ENCODE data around the gene MMP28. TPM values are rescaled to one million over a fixed set of nuclear protein-coding genes. Genes with fewer than 3 reads are reported as not detected.
"Not testable (repeated sequence)": the region's sequence is repeated elsewhere in the genome, so short reads cannot be mapped to it uniquely, and the experiment has no call there.

MMP28 gene
- polyA plus RNA-seq, 5 donors, result 7.6 to 10.5 (median 8.8) TPM

DNA sequence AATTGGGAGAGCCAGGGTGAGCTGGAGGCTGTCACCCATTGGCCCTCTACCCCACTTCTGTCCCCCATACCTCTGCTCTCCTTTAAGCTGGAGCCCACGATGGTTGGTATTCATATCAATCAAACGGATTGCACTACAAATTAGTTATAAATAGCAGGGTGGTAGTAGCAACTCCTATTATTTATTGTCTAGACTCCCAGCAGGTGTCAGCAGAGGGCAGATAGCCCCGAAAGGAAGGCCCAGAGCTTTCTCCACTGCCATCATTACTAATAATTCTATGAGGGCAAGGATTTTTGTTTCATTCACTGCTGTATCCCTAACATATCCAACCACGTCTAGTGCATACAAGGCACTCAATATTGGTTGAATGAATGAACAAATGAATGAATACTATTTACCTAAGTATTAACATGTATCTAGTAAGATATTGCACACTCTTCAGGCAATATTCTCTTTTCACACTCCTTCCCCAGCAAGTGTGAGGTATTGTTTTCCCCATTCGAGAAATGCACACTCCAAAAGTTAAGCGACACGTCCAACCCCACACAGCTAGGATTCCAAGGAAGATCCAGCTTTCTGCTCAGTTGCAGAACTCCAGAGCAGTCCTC is 28.4 kb downstream of the MMP28 start:
- DNase-seq, result no peak

DNA sequence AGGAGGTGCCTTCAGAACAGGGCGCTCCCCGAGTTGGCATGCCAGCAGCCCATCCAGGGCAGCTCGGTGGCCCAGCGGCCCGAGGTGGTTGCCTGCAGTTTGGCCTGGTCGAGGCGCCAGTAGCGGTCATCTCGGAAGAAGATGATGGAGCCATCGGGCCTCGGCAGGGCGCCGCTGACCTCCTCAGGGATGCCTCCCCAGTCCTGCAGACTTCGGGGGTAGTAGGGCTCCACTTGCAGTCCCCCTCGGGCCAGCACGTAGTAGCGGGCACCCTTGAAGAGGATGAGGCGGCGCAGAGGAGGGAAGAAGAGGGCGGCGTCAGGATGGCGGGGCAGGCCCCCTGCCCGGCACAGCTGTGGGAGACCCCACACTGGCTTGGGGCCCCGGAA is 29.0 kb downstream of the MMP28 start:
- DNase-seq, result no peak

DNA sequence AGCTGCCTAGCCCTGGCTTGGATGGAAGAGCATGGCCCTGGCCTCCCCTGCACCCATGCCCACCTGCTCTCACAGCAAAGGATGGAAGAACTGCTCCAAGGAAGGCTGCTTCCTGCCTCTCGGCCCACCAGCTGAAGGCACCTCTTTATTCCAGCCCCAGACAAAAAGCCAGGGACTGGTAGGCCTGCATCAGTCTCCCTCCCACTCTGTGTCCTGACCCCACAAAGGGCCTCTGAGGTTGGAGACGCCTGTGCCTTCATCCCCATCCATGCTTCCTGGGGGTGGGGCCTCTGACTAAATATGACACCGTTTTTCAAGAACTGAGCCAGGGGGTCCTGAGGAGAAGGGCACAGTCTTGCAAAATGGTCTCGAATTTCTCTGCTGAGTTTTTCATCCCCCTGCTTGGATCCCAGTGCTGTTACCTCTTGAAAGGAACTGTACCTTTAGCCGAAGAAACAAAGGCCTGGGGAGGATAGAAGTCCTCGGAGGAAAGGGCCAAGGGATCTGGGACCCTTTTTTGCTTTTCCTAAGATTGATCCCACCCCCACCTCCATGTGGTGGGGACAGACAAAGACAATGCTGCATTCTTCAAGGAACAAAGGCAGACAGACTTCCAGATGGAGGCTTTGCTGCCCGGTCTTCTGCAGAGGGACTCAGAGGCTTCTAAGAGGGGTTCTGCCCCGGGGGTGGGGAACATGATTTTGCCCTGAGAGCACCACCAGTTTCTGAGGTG is 29.5 kb downstream of the MMP28 start:
- DNase-seq, result no peak

DNA sequence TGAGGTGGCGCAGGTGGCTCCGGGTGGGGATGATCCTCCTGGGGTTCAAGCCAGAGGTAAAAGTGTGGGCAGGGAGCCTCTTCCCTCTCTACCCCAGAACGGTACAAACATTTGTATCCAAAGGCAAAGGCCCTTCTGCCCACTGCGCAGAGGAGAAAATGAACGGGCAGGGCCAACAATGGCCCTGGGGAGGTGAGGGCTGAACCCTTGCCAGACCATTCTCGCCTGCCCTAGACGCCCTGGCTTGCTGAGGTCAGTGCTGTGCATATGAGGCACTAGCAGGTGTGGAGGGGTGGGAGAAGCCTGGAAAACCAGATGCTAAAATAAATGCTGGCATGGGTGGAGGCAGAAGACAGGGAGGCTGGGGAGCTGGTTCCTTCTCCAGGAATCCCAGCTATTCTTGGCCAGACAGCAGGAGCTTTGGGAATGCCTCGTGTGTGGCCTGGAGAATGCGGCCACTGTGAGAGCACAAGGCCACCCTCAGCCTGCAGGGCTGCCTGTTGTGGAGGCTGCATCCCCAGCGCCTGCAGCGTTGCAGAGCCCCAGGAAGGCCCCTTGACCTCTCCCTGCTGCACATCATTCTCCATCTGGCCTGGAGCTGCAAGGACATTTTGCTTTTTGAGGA is 30.2 kb downstream of the MMP28 start:
- DNase-seq, result no peak

DNA sequence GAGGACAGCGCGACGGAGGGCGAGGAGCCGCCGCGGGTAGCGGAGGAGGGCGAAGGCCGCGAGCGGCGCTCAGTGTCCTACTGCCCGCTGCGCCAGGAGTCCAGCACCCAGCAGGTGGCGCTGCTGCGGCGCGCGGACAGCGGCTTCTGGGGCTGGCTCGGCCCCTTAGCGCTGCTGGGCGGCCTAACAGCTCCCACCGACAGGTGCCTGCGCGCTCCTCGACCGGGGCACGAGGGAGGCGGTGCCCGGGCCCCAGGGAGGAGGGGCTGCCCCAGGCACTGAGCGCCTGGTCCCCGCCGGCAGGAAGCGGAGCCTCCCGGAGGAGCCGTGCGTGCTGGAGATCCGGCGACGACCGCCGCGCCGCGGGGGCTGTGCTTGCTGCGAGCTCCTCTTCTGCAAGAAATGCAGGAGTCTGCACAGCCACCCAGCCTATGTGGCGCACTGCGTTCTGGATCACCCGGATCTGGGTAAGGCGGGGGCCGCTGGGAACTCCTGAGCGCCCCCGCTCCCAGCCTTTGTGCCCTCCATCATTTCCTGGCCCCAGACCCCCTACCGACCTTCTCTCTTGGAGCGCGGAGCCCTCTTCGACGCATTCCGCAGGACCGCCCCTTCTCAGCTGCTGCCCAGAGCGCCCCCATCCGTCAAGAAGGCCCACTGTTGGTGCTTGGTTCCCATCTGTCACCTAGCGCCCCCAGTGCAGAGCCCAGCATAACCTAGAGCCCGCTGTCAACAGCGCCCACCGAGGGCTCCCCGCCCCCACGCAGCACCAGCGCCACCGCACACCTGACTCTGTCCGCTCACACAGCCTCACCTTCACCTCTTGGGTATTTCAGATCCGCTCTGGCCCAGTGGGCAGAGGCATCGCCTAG is 31.1 kb downstream of the MMP28 start:
- peak; percentile 86 to 89 for DNase-seq

DNA sequence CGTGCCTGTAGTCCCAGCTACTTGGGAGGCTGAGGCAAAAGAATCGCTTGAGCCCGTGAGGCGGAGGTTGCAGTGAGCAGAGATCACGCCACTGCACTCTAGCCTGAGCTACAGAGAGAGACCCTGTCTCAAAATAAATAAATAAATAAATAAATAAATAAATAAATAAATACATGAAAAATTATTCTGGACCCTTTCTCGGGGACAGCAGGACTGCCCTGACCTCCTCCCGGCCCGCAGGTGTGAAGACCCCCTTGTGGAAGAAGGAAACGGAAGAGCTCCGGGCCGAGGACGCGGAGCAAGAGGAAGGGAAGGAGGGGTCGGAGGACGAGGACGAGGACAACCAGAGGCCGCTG is 31.7 kb downstream of the MMP28 start:
- DNase-seq, result no peak

DNA sequence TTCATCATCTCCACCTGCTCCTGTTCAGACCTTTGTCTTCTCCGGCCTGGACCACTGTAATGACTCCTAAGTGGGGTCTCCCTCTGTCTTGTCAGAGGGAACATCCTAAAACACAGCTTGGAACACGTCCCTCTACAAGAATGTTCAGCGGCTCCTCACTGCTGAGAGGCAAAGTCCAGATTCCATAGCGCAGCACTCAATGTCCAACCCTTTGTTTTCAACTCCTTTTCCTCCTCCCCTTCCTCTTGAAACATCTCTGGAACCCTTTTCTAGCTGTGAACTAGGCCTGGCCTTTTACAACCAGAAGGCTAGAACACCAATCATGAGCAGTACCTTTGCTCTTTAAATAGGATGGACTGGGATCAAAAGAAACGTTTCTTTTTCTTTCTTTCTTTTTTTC is 33.8 kb downstream of the MMP28 start:
- DNase-seq, result no peak

DNA sequence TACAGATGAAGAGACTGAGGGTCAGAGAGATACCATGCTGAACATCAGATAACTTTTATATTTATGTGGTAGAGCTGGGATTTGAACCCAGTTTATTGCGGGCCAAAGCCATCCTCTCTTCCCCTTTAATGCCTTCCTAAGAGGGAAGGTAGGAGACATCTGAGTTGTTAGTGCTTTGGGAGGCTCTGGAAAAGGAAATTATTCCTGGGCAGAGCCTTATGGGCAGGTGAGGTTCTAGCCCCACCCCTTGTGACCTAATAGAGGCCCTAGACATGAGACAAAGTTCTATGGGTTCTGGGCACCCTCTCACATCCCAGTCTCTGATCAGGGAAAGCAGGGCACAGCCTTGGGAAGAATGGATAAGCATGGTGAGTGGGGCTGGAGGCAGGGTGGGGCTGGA is 34.9 kb downstream of the MMP28 start, which contains the start of gene C17orf50:
Gene C17orf50, plus strand, starts transcription at position 301 of the 400 bp plus-strand sequence. Its CDS starts 55 bp downstream, at position 356.
- no peak for DNase-seq

DNA sequence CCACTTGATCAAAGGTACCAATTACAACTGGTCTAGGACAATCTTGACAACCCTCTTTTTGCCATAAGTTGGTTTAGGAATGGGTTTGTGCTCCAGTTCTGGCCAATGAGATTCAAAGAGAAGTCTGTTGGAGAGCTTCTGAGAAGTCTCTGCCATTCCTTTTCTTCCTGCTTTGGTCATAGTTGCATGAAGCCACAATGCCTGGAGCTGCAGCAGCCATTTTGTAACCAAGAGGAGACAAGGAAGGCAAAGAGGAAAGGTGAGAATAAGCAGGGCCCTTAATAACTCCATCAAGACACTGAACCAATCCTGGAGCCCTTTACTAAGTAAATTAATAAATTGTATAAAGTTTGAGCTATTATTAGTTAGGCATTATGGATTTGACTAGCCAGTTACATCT is 38.2 kb downstream of the MMP28 start:
- DNase-seq, result no peak

DNA sequence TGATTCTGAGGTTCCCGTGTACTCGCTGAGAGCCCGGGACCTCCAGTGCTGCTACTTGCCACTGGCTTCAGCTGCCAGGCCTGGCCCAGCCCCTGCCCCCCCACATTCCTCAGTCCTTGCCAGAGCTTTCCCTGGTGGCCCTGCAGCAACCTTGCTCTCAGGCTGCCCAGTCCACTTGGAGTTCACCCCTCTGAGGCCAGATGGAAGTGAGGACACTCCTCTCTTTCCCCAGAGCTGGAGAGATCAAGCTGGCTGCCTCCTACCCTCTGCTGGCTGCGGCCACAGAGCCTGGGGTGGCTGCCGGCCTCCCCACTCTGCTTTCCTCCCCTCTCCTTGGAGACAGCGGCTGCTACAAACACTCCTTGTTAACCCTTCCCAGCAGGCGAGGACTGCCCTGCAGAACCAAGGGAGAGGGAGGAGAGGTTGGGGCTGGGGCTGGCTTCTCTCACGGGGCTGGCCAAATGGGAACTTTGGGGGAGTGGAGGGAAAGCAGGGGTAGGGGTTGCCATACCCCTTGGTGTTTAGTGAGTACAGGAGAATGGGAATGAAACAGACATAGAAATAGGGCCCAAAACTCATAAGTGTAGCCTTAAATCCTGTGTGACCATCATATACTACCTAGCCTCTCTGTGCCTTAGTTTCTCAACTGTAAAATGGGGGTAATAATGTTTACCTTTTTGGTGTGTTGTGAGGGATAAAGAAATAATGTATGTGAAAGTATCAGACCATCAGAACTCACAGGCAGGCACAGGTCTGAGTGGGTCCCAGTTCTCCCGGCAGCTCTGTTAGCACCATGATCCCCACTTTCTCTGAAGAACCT is 42.3 kb downstream of the MMP28 start, which contains the start of gene GAS2L2:
Gene GAS2L2, minus strand, starts transcription at position 295 of the 820 bp plus-strand sequence. CDS start 389 bp downstream, outside the sequence.
- DNase-seq, result no peak

DNA sequence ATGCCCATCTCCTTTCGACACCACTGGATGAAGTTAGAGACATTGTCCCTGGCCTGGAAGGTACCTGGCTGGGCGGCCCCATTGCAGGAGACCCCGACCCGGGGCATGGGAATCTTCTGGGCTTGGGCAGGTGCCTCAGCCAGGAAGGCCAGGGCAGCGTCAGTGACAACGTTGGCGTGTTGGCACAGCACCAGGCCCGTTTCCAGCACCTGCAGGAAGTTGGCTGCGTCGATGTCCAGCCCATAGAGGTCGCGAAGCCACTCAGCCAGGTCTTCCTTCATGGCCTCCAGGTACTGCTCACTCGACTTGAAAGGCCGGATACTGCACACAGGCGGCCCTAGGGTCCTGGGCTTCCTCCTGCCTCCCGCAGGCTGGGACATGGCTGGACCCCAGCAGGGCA is 43.0 kb downstream of the MMP28 start:
- no peak for DNase-seq

DNA sequence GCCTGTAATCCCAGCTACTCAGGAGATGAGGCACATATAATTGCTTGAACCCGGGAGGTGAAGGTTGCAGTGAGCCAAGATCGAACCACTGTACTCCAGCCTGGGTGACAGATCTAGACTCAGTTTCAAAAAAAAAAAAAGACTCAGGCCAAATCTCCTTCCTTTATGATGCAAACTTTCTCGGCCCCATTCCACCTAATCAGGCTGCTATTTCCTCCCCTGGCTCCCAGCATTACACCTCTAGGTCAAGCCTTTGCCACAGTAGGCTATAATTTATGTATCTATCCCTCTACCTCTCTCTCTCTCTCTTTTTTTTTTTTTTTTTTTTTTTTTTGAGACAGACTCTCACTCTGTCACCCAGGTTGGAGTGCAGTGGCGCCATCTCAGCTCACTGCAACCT is 43.9 kb downstream of the MMP28 start:
- not testable (repeated sequence) for DNase-seq

DNA sequence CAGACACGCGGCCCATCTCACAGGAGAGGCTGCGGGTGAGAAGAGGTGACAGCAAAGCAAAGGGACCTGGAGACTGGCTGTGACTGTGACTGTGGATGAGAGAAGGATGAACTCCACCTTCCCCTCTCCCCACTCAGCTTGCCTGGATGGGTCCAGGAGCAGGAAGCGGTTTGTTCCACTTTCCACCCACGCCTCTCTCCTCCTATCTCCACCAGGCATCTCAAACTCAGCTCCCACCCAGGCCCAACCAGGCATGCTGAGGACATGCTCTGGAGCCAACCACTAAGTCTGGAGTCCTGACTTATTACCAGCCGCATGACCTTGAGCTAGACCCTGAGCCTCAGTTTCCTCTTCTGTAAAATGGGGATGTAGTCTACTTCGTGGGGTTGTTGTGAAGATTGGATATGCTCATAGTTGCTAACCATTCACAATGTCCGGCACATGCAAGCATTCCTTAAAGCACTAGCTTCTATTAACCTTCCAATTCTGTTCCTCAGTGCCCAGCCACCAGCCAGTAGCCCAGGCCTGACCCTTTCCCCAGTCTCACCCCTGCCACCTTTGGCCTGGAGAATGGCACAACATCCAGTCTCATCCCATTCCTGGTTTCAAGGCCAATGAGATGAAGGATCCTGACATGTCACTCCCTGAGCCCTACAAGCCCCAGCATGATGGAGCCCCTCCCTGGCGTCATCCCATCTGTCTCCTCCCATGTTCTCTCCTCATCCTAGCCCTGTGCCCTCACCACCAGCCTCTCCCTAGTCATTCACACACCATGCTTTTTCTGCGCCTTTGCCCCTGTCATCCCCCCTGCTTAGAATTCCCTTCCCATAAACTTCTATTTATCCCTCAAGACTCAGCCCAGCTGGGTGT is 44.7 kb downstream of the MMP28 start:
- DNase-seq, result no peak

DNA sequence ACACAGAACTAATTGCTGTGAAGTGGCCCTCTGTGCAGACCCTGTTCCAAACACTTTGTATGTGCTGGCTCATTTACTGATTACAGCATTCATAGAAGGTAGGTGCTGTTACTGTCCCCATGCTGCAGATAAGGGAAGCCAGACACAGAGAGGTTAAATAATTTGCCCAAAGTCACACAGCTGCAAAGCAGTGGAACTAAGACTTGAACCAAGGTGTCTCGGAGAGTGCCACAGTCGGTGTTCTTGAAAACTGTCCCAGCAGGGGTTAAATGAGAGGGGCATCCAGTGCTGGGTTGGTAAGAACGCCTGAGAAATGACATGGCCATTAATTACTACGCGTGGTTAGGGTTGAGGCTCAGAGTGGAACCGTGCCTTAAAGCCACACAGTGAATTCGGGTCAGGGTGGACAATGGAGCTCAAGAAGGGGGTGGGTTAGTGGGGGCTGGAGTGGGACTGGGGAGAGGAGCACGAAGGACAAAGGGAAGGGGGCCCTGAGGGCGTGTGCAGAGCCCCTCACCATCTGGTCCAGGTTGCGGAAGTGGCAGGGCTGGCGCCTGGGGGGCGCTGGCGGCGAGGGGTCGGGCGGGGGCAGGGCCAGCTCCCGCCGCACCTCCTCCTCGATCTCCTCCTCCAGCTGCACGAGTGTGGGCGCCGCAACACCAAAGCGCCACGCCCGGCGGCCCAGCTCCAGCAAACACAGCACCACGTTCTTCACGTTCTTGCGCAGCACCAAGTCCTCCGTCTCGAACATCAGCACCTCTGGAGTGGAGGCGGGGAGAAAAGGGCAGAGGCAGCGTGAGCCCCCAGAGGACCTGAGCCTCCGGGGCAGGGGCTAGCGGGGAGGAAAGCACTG is 45.7 kb downstream of the MMP28 start:
- DNase-seq, result no peak

DNA sequence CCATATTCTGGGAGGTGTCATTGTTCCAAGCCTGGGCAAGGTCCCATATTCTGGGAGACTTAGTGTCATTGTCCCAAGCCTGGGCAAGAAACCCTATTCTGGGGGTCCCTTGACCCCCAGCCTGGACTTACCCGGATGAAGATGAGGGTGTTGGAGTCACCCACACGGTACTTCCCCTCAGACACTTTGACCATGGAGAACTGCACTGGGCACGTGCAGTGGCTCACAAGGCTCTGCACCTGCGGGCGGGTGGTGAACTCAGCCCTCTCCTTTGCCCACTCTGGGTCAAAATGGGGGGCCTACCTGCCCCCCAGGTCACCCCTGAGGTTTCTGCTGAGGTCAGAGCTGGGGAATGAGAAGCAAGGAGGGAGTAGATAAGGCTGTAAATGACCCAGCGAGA is 46.5 kb downstream of the MMP28 start:
- no peak for DNase-seq

DNA sequence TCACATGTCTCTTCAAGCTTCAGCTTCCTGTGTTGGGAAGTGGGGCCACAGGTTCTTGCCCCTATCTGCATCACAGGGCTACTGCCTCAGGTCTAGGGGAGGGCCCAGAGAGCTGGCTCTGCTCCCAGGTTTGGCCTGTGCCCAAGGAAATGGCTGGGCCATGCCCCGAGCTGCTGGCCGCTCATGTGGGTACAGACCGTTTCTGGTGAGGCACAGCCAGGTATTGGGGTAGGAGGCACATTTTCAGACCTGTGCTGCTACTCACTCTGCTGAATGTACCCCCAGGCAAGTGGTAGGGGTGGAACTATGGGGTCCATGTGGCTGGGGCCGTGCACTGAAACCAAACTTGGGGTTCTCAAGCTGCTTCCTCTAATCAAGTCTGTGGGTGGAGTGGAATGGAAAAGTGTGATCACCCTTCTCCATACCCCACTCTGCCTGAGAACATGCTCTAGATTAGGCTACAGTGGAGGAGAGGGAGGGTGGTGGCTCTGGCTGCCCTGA is 47.0 kb downstream of the MMP28 start:
- no peak for DNase-seq

DNA sequence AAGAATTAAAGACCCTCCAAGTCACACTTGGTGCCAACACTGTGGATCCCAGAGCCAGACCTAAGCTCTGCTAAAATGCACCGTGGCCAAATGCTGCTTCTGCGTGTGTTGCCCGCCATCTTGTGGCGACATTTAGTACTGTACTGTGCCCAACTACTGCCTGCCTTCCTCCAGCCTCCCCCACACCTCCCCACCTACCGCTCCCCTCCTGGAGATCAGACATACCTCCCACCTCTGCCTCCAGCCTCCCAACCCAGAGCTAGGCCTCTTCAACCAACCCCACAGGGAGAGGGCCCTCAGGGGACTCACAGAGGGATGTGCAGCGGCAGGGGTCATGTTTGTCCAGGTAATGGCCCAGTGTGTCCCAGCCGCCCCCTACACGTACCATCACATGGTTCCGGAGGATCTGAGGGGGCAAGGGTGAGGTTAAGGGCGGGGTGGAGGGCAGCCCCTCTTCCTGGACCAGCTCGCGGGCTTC is 47.9 kb downstream of the MMP28 start:
- DNase-seq, result peak; percentile 58 to 74

DNA sequence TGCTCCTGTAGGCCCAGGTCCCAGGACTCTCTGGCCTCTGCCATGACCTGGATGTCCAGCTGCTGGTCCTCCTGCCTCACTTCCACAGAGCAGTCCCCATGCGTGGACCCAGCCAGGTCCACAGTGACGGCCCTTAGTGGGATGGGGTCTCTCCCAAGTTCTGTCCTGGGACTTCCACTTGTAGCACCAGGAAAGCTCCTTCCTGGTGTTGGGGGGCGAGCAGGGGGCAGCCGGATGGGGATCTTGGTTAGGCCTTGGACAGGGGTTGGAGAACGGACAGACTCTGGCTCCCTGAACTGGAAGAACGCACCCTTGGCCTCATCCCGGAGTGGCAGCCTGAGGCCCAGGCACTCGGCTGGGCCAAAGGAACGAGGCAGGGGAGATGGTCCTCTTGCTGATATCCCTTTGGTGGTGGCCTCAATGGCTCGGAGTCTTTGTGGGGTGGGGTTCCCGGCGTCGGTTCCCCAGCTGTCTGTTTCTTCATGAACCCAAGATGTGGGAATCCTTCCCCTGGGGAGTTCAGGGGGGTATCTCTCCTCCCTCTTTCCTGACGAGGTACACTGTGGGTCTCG is 49.6 kb downstream of the MMP28 start:
- no peak for DNase-seq

Measured in right lung (tissue), 5 donors.